MCF 10A (cell line): ENCODE measurements around the gene SOX6. TPM values are rescaled to one million over a fixed set of nuclear protein-coding genes. Genes with fewer than 3 reads are reported as not detected.

ENCODE experiments used
- BruUV-seq: library from RNA; stranded (reverse); fragments of 400-500 nt; replicated peaks from 2 replicates; lab custom pipeline; 2021; lab: Mats Ljungman, UMichigan
- CTCF ChIA-PET: fragments of 300-600 bp; sonication (Branson Sonifier 250); formaldehyde crosslinking; extraction: SDS; loops from one replicate; lab custom pipeline; 2021; ENCODE audit warnings: antibody characterized with exemption, inconsistent platforms; lab: Yijun Ruan, JAX
- POLR2A ChIA-PET: fragments of 300-600, 350-650 bp; sonication (Branson Sonifier 250); formaldehyde crosslinking; extraction: SDS; loops from one replicate; lab custom pipeline; 2020; ENCODE audit warnings: antibody characterized with exemption, inconsistent platforms; lab: Yijun Ruan, JAX
- DNase-seq: peaks from one replicate; pipeline ENCODE4 v3.0.0-alpha.2; 2018; ENCODE audit not compliant: unreplicated experiment
- H3K27ac Mint-ChIP-seq: one replicate; pipeline ENCODE4 v1.8.0; 2022; ENCODE audit warnings: mild to moderate bottlenecking, low read depth, mixed read lengths; ENCODE audit not compliant: unreplicated experiment
- H3K27me3 Mint-ChIP-seq: one replicate; pipeline ENCODE4 v1.8.0; 2022; ENCODE audit warnings: mixed read lengths; ENCODE audit not compliant: insufficient read depth, unreplicated experiment
- H3K36me3 Mint-ChIP-seq: one replicate; pipeline ENCODE4 v1.8.0; 2022; ENCODE audit warnings: mild to moderate bottlenecking, moderate library complexity, mixed read lengths; ENCODE audit not compliant: insufficient read depth, unreplicated experiment
- H3K4me1 Mint-ChIP-seq: one replicate; pipeline ENCODE4 v1.8.0; 2022; ENCODE audit warnings: mixed read lengths; ENCODE audit not compliant: insufficient read depth, unreplicated experiment
- H3K4me3 Mint-ChIP-seq: one replicate; pipeline ENCODE4 v1.8.0; 2022; ENCODE audit warnings: mild to moderate bottlenecking, moderate library complexity, mixed read lengths; ENCODE audit not compliant: unreplicated experiment
- H3K9me3 Mint-ChIP-seq: one replicate; pipeline ENCODE4 v1.8.0; 2022; ENCODE audit warnings: mixed read lengths; ENCODE audit not compliant: unreplicated experiment
- intact Hi-C: fragments of 100-400 bp; cut with micrococcal nuclease; formaldehyde crosslinking; loops from 2 replicates; pipeline ENCODE4 v1.14.1; 2022
- total RNA-seq: library from RNA; stranded (reverse); gene quantifications from 2 replicates; pipeline ENCODE4 v1.2.3, GENCODE V29; 2022
- TF ChIP-seq, protein P1 (sequence below): fragments of 200-600 bp; IDR thresholded peaks from one replicate; pipeline ENCODE4 v1.8.0; 2022; ENCODE audit warnings: antibody characterized with exemption, mild to moderate bottlenecking; ENCODE audit not compliant: unreplicated experiment

The SOX6 gene
- total RNA-seq, 1 experiment from 2014 or later = 6.4 TPM

DNA sequence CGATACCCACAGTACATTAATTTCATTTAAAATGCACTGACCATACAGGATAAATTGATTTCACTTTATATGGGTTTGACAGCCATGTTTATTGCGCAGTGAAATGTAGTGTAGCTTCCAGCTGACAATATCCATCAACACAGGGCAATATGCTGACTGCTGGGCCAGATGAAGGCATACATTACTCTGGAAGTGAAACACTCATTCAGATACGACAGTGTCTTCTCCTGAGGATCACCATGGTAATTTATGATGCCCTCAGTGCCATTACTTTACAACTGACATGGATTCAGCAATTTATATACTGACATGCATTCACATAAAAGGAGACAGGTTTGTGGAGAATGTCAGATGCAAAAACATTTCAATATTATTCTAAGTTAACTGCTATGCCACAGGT, 365.1 kb downstream of the SOX6 start:
- H3K4me1 Mint-ChIP-seq = no peaks in the 10 kb centered on the region
- no peak overlapping the region for H3K27ac Mint-ChIP-seq
- ChIA-PET CTCF (interaction anchor here (0.6 kb wide), 1 partner anchor 11 kb away, joined by 3 read pairs; no protein-coding TSS in a partner anchor), POLR2A (no interaction called here)
- intact Hi-C loops = no loop called here
- H3K36me3 Mint-ChIP-seq = no peaks in the 10 kb centered on the region
- BruUV-seq = no TSS peak
- H3K4me3 Mint-ChIP-seq = no peak overlapping the region
- DNase-seq = no peak
- TF ChIP-seq, protein P1, sequence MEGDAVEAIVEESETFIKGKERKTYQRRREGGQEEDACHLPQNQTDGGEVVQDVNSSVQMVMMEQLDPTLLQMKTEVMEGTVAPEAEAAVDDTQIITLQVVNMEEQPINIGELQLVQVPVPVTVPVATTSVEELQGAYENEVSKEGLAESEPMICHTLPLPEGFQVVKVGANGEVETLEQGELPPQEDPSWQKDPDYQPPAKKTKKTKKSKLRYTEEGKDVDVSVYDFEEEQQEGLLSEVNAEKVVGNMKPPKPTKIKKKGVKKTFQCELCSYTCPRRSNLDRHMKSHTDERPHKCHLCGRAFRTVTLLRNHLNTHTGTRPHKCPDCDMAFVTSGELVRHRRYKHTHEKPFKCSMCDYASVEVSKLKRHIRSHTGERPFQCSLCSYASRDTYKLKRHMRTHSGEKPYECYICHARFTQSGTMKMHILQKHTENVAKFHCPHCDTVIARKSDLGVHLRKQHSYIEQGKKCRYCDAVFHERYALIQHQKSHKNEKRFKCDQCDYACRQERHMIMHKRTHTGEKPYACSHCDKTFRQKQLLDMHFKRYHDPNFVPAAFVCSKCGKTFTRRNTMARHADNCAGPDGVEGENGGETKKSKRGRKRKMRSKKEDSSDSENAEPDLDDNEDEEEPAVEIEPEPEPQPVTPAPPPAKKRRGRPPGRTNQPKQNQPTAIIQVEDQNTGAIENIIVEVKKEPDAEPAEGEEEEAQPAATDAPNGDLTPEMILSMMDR = no peak
- H3K9me3 Mint-ChIP-seq = no peaks in the 10 kb centered on the region
- no peaks in the 10 kb centered on the region for H3K27me3 Mint-ChIP-seq

DNA sequence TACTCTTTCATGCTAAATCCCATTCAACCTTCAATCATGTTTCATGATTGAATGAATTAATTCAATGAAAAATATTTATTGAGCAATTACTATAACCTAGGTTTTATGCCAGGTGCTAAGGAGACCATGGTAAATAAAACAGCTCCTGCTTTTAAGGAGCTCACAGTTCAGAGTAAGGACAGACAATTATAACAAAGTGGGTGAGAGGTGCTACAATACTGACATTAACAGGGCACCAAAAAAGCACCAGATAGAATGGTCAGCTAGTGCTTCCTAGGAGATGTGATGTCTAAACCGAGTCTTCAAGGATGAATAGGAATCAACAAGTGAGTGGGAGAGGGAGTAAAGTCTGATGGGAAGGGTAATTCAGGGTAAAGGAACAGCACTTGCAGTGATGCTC, 366.7 kb downstream of the SOX6 start:
- Mint-ChIP-seq H3K9me3 (no peaks in the 10 kb centered on the region), H3K27me3 (no peaks in the 10 kb centered on the region), H3K27ac (peak overlapping the region; percentile 6), H3K36me3 (no peaks in the 10 kb centered on the region), H3K4me3 (no peak overlapping the region), H3K4me1 (no peaks in the 10 kb centered on the region)
- ChIA-PET CTCF (interaction anchor here (0.6 to 1.6 kb wide), 6 partner anchors 10 to 776 kb away, joined by 3 to 7 read pairs (median 4); no protein-coding TSS in a partner anchor), POLR2A (no interaction called here)
- DNase-seq = no peak
- BruUV-seq = no TSS peak
- intact Hi-C loops = loop anchor here (10.0 kb wide), 1 partner anchor 335 kb away; no protein-coding TSS in a partner anchor
- TF ChIP-seq, protein P1 = no peak

DNA sequence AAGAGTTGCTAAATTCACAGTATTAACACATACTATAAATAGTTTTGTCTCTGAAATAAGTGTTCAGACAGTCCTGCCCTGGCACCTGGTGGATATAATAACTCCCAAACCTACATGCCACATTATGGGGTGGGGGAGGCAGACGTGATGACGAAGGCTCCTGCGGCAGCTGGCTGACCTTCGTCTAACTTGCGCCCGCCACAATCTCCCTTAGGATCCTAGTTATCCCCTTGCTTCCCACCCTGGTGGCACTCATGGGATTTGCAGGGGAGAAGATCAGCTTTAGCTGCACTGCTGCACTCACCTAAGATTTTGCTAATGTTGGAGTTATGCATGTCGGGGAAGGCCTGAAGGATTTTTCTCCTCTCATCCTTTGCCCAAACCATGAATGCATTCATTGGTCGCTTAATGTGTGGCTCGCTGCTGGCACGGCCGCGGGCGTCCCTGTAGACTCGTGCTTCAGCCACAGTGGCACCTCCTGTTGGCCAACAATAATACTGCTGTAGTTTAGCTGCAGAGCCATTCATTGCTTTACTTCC, 367.6 kb downstream of the SOX6 start:
- Mint-ChIP-seq H3K27ac (no peak overlapping the region), H3K27me3 (no peaks in the 10 kb centered on the region), H3K9me3 (no peaks in the 10 kb centered on the region), H3K4me1 (no peaks in the 10 kb centered on the region), H3K36me3 (no peaks in the 10 kb centered on the region), H3K4me3 (no peak overlapping the region)
- ChIA-PET POLR2A (no interaction called here), CTCF (interaction anchor here (0.6 to 1.6 kb wide), 5 partner anchors 9 to 625 kb away, joined by 3 to 7 read pairs (median 5); no protein-coding TSS in a partner anchor)
- TF ChIP-seq, protein P1 = peak; percentile 7
- BruUV-seq = no TSS peak
- intact Hi-C loops = loop anchor here (1.0 to 10.0 kb wide), 2 partner anchors 136 to 334 kb away; no protein-coding TSS in a partner anchor
- peak; percentile 11 for DNase-seq

DNA sequence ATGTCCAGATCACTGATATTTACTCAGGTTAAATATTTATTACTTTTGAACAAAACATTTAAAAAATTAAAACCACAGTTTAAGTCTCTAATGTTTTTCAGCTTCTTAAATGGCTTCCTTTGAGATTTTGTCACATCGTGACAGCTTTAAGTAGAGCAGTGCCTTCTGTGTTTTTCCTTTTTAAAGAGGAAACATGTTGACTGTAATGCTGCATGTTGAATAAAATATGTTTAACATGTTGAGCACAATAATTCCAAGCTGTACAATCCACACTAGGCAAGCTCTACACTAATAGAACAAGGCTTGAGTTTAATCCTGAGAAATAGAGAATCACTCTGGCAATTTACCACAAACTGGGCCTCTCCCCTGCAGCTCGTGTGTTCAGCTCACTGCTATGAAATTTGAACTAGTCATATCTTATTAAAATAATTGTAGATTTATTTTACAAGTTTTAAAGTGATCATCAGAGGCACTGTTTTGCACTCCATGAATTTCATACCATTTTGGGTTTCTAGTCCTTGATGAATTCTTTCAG, 368.3 kb downstream of the SOX6 start:
- intact Hi-C loops = loop anchor here (1.0 to 10.0 kb wide), 2 partner anchors 136 to 333 kb away; no protein-coding TSS in a partner anchor
- no peaks in the 10 kb centered on the region for H3K4me1 Mint-ChIP-seq
- H3K27me3 Mint-ChIP-seq = no peaks in the 10 kb centered on the region
- no peak overlapping the region for H3K27ac Mint-ChIP-seq
- DNase-seq = no peak
- no TSS peak for BruUV-seq
- no peaks in the 10 kb centered on the region for H3K9me3 Mint-ChIP-seq
- H3K36me3 Mint-ChIP-seq = no peaks in the 10 kb centered on the region
- TF ChIP-seq, protein P1 = no peak
- H3K4me3 Mint-ChIP-seq = no peak overlapping the region
- ChIA-PET CTCF (interaction anchor here (0.6 to 1.5 kb wide), 4 partner anchors 77 to 626 kb away, joined by 3 to 5 read pairs (median 4); no protein-coding TSS in a partner anchor), POLR2A (no interaction called here)
